Posterior vena cava (tissue), 2 donors: ENCODE results near the gene PLA2G15. TPM values are rescaled to one million over a fixed set of nuclear protein-coding genes. Genes with fewer than 3 reads are reported as not detected.
A peak's percentile ranks its signal among the peaks of the same experiment; 100 is the strongest.

Experiments
- DNase-seq: peaks from one replicate; pipeline ENCODE4 v3.0.0-alpha.2; 2020; ENCODE audit warnings: low spot score
- intact Hi-C, 2 donors: fragments of 100-400 bp; cut with DNase I; formaldehyde crosslinking; loops; one replicate each; pipeline versions ENCODE4 v1.14.1 to v1.14.2; 2022 to 2023
- total RNA-seq, 2 donors: library from RNA; stranded (reverse); fragmentation: NEBNext Ultra II Directional; extraction: Animal tissue kit (Norgen Biotek cat#: 25700); gene quantifications; one replicate each; pipeline ENCODE4 v1.2.1, GENCODE V29; 2021
- donor health status: DM: yes; HTN: yes; CAD: no.
- donor health status: DM: yes; HTN: yes; CAD: no.

The PLA2G15 gene
- total RNA-seq, 2 donors from 2014 or later: 11.6 to 21.9 TPM

GRCh38 chr16:68229431-68230175 lies 15.6 kb upstream of the PLA2G15 start:
- intact Hi-C loops: loop anchor here (5.0 to 10.0 kb wide), 2 partner anchors 137 to 145 kb away; partner anchors contain the start of gene NFATC3 (in 1 of the 2)

GRCh38 chr16:68230176-68230571 lies 15.0 kb upstream of the PLA2G15 start:
- no peak for DNase-seq
- intact Hi-C loops: loop anchor here in 1 of 2 donors (5.0 kb wide), 1 partner anchor 138 kb away; no protein-coding TSS in a partner anchor

More at GRCh38 chr16:68229431-68230175, 15.6 kb upstream of the PLA2G15 start:
- DNase-seq: no peak

- DNase-seq: no peak
- intact Hi-C loops: loop anchor here in 1 of 2 donors (5.0 kb wide), 1 partner anchor 139 kb away; no protein-coding TSS in a partner anchor
Measured at GRCh38 chr16:68230956-68231355, 14.2 kb upstream of the PLA2G15 start.

- peak; percentile 55 for DNase-seq
- intact Hi-C loops: loop anchor here in 1 of 2 donors (5.0 kb wide), 1 partner anchor 139 kb away; no protein-coding TSS in a partner anchor
Measured at GRCh38 chr16:68231384-68232136, 13.6 kb upstream of the PLA2G15 start.

- intact Hi-C loops: loop anchor here in 1 of 2 donors (5.0 kb wide), 1 partner anchor 140 kb away; no protein-coding TSS in a partner anchor
- DNase-seq: peak; percentile 79
Measured at GRCh38 chr16:68232335-68232734, 12.8 kb upstream of the PLA2G15 start.

GRCh38 chr16:68233085-68233834 lies 11.9 kb upstream of the PLA2G15 start:
- intact Hi-C loops: loop anchor here in 1 of 2 donors (5.0 kb wide), 1 partner anchor 141 kb away; no protein-coding TSS in a partner anchor
- no peak for DNase-seq

- peak; percentile 78 for DNase-seq
- intact Hi-C loops: loop anchor here in 1 of 2 donors (5.0 kb wide), 1 partner anchor 142 kb away; no protein-coding TSS in a partner anchor
Measured at GRCh38 chr16:68233835-68234187, 11.4 kb upstream of the PLA2G15 start.

GRCh38 chr16:68234188-68235107 lies 10.7 kb upstream of the PLA2G15 start:
- DNase-seq: peak; percentile 80
- intact Hi-C loops: loop anchor here in 1 of 2 donors (5.0 kb wide), 1 partner anchor 142 kb away; no protein-coding TSS in a partner anchor

- intact Hi-C loops: no loop called here
- DNase-seq: no peak
Measured at GRCh38 chr16:68235108-68235886, 9.9 kb upstream of the PLA2G15 start.

GRCh38 chr16:68235887-68236136 lies 9.4 kb upstream of the PLA2G15 start, which contains the start of gene ESRP2:
Gene ESRP2 (minus strand): TSS chr16:68236127. CDS start chr16:68236045, 82 bp downstream.
- intact Hi-C loops: no loop called here
- DNase-seq: peak; percentile 84

GRCh38 chr16:68236137-68236825 lies 8.9 kb upstream of the PLA2G15 start:
- DNase-seq: peak; percentile 85
- intact Hi-C loops: no loop called here

- DNase-seq: no peak
- intact Hi-C loops: no loop called here
Measured at GRCh38 chr16:68236826-68237242, 8.3 kb upstream of the PLA2G15 start.

GRCh38 chr16:68237243-68238028 lies 7.7 kb upstream of the PLA2G15 start:
- intact Hi-C loops: no loop called here
- DNase-seq: peak; percentile 99

GRCh38 chr16:68238029-68238345 lies 7.2 kb upstream of the PLA2G15 start:
- intact Hi-C loops: no loop called here
- DNase-seq: no peak

GRCh38 chr16:68242085-68242484 lies 3.1 kb upstream of the PLA2G15 start:
- intact Hi-C loops: no loop called here
- DNase-seq: no peak
